GM18517 (cell line): ENCODE results near the gene ATP1A4.

ENCODE experiments used
- ATAC-seq: cut with Tn5 transposase; IDR thresholded peaks from one replicate; pipeline ENCODE4 v1.9.1; 2021; ENCODE audit warnings: mild to moderate bottlenecking, moderate library complexity; ENCODE audit not compliant: unreplicated experiment

ATP1A4 gene

DNA sequence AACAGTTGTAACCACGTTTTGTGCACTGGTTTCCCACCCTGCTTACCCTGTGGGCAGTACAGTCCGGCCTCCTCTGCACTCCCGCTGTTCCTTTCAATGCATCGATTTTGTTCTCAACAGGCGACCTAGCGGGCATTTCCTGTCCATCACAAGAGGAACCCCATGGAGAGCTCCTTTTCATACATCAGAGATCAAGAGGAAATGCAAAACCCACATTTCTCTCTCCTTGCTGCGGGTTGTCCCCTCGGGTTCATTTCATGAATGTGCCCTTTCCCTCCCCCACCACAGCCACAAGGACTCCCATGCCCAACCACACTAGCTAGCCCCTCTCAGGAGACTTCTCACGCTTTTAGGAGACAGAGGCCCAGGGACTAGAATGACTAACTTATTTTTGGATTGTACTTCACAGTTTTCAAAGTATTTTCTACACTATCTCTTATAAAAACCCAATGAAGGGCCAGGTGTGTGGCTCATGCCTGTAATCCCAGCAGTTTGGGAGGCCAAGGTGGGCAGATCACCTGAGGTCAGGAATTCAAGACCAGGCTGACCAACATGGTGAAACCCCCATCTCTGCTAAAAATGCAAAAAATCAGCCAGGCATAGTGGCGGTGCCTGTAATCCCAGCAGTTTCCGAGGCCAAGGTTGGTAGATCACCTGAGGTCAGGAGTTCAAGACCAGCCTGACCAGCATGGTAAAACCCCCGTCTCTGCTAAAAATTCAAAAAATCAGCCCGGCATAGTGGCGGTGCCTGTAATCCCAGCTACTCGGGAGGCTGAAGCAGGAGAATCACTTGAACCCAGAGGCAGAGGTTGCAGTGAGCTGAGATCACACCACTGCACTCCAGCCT, 18.4 kb downstream of the ATP1A4 start:
- ATAC-seq, result no peak

DNA sequence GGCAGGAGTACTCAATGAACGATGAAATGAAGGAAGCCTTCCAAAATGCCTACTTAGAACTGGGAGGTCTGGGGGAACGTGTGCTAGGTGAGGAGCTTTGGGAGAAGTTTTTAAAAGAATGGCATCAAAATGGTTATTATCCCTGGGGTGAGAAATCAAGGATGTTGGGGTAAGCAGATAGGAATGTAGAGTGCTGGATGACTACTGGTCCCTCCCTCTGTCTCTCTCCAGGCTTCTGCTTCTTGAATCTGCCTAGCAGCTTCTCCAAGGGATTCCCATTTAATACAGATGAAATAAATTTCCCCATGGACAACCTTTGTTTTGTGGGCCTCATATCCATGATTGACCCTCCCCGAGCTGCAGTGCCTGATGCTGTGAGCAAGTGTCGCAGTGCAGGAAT, 20.0 kb downstream of the ATP1A4 start:
- ATAC-seq, result no peak

DNA sequence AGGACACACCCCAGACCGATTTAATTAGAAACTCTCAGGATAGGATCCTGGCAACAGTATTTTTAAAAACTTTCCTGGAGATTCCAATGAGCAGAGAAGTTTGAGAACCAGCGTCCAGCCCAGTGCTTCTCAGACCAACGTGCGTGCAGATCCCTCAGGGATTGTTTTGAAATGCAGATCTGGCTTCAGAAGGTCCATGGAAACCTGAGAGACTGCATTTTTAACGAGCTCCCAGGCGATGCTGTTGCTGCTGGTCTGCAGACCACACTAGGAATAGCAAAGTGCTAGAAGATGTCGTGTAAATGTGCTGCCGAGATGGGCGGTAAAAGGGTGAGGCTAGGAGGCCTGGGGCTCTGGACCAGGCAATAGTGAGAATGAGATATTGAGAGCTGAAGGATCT, 20.6 kb downstream of the ATP1A4 start:
- no peak for ATAC-seq

DNA sequence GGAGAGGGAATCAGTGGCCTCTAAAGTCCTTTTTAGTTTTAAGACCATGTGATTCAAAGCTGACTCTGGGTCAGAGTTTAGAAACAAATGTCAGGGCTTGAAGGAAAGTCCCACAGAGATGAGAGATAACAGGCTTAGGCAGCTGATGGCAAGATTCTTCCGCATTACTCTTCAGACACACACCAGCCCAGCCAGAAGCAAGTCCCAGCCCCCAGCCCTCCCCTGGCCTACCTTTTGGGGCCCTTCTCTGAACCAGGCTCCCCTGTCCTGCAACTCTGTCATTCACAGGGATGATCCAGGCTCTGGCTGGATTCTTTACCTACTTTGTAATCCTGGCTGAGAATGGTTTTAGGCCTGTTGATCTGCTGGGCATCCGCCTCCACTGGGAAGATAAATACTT, 25.8 kb downstream of the ATP1A4 start:
- ATAC-seq, result no peak

DNA sequence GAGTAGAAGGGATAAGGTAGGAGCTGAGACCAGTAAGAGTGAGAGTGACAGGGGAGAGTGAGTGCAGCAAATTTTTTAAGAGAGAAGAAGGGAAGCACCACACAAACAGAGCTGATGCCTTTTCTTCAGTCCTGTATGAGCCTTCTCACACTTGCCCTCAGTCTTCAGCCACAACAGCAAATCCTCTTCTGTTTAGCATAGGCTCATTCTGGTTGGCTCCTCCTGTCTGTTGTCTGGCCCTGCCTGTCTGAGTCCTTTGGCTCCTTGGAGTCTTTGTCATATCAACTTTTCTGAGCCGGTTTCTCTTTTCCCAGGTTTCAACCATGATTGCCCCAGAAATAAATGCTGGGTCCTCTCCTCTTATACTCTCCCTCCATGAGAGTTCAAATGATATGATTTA, 26.3 kb downstream of the ATP1A4 start:
- no peak for ATAC-seq

GRCh38 chr1:160178731-160179130, 27.3 kb downstream of the ATP1A4 start:
- ATAC-seq, result no peak

GRCh38 chr1:160179336-160179735, 27.9 kb downstream of the ATP1A4 start:
- ATAC-seq, result no peak

- ATAC-seq, result no peak
These were observed 34.8 kb downstream of the ATP1A4 start for GRCh38 chr1:160186246-160186645.

DNA sequence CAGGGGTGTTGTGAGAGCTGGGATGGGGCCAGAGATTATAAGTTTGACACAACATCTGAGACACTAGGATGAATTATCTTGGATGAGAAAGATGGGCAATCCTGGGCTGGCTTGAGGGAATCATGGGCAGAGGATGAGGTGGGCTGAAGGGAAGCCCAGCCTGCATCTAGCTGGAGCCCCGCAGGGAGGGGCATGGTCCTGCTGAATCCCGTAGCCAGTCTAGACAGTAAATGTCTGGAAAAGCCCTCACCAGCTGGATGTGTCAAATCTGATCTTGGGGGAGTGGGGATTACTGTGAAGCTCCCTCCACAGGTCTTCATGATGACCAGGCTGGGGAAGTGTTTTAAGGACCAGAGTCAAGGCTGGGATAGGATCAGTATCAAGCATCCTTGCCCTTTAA, 35.3 kb downstream of the ATP1A4 start:
- ATAC-seq, result no peak

DNA sequence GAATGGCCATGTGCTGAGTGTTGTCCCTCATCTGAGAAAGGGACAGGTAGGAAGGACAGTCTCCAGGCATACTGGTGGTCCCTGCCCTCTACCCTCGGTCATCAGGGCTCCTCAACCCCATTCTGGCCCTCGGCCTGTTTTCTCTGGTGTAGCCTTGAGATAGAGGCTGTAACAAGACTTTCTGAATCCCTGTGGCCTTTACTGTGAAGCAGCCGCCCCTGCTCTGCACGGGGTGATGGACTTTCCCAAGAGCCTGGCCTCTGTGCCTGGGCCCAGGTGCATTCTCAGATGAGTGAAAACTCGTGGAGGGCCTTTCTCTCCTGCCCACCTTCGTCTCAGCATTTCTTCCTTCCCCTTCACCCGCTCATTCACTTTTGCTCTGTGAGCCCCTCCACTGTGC, 36.0 kb downstream of the ATP1A4 start:
- ATAC-seq, result no peak

GRCh38 chr1:160188341-160188740, 36.9 kb downstream of the ATP1A4 start:
- no peak for ATAC-seq

DNA sequence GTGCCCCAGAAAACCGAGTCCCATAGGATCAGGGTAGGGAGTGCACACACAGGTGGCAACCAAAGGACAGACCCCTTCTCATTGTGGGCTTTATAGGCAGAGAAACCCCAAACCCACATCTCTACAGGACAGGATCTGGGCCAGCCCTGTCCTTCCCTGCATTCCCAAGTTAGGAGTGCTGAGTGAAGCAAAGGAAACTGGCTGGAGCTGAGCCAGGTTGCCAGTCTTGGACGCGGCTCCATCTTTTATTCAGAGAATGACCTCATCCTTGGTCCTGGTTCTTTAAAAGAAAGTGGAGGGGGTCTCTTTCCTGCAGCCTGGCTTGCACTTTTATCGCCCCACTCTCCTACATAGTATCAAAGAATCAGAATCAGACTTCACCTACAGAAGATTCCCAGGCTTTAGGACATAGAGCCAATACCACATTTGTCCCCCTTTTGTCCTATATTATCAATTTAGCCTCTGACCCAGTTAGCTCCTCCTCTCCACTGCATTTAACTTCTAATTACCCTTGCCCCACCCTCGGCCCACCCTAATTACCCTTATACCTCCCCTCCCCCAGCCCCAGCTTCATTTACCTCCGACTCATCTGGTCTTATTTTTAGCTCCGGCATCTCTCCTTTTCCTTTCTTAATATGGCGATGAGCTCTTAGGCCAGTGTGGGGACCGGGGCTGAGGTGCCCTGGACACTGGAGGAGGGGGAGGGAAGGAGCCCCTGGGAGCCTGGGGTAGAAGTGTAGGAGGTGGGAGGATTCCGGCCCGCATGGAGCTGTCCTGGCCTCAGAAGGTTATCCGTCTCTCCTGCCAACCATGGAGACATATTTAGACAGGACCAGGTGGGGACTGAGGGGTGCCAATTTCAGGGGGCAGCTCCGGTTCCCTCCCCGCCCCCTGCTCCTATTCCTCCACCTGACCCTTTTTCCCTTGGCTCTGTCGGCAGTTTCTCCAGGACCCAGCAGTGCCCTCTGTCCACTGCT, 38.5 kb downstream of the ATP1A4 start, which contains the start of gene CASQ1:
TSS of gene CASQ1 (plus strand) at position 927 of the 977 bp plus-strand sequence. CDS start 177 bp downstream, outside the sequence.
- no peak for ATAC-seq

GRCh38 chr1:160191756-160192155, 40.4 kb downstream of the ATP1A4 start:
- ATAC-seq, result no peak

GRCh38 chr1:160192234-160192633, 40.8 kb downstream of the ATP1A4 start:
- no peak for ATAC-seq

- ATAC-seq, result peak; percentile 67
These were observed 41.9 kb downstream of the ATP1A4 start for GRCh38 chr1:160193091-160193819.

DNA sequence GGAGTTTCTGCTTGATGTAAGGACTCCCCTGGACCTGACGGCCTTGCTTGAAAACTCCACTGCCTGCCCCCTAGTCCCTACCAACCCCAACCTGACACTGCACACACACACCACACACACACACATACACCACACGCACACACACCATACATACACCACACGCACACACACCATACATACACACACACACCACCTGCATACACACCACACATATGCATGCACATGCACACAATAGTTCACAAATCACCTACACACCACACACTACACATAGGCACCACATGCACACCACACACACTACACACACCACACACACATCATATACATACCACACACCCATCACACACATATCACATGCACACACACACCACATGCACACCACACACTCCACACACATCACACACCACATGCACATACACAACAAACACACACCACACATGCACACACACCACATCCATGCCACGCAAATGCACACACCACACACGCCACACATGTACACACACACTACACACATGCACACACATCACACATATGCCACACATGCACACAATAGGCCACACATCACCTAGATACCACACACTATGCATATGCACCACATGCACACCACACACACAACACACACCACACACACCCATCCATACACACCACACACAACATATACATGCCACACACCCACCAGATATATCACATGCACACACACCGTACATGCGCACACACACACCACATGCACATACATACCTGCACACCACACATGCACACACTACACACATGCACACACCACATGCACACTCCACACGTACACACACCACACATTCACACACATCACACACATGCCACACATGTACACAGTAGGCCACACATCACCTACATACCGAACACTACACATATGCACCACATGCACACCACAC, 42.7 kb downstream of the ATP1A4 start:
- no peak for ATAC-seq

- no peak for ATAC-seq
These were observed 43.3 kb downstream of the ATP1A4 start for GRCh38 chr1:160194737-160195059.

GRCh38 chr1:160196143-160196542, 44.7 kb downstream of the ATP1A4 start:
- no peak for ATAC-seq

- no peak for ATAC-seq
These were observed 45.8 kb downstream of the ATP1A4 start for GRCh38 chr1:160197231-160197630.

DNA sequence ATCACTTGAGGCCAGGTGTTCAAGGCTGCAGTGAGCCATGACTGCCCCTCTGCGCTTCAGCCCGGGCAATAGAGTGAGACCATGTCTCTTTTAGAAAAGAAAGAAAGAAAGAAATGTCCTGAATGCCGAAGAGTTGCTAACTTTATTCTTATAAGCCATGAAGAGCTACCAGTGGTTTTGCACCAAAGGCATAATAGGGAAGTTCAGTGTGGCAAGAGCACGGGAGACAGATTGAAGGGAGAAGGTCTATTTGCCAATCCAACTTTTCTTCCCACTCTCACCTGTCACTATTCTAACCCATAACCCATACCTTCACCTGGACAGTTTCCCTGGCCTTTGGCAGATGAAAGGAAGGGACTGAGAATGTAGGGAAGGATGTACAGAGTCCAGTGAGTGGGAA, 49.4 kb downstream of the ATP1A4 start:
- ATAC-seq, result no peak
